GM18858 (cell line): Measurements from ENCODE around the gene LOXL1.
"Not testable (repeated sequence)": the region's sequence is repeated elsewhere in the genome, so short reads cannot be mapped to it uniquely, and the experiment has no call there.

ENCODE experiments used
- ATAC-seq: cut with Tn5 transposase; IDR thresholded peaks from one replicate; pipeline ENCODE4 v1.9.1; 2021; ENCODE audit not compliant: unreplicated experiment

The LOXL1 gene

GRCh38 chr15:73952171-73952912 is 26.1 kb downstream of the LOXL1 start:
- no peak for ATAC-seq

GRCh38 chr15:73952913-73953750 is 26.9 kb downstream of the LOXL1 start:
- ATAC-seq: no peak

GRCh38 chr15:73954188-73955145 is 28.2 kb downstream of the LOXL1 start:
- ATAC-seq: no peak

- no peak for ATAC-seq
Observed at GRCh38 chr15:73955326-73955725, 29.1 kb downstream of the LOXL1 start.

GRCh38 chr15:73955861-73956742 is 29.8 kb downstream of the LOXL1 start:
- no peak for ATAC-seq

GRCh38 chr15:73956743-73957135 is 30.5 kb downstream of the LOXL1 start:
- ATAC-seq: no peak

GRCh38 chr15:73957276-73957675 is 31.0 kb downstream of the LOXL1 start:
- ATAC-seq: no peak

GRCh38 chr15:73957785-73958184 is 31.5 kb downstream of the LOXL1 start:
- no peak for ATAC-seq

- no peak for ATAC-seq
Observed at GRCh38 chr15:73959012-73959581, 32.8 kb downstream of the LOXL1 start.

- ATAC-seq: no peak
Observed at GRCh38 chr15:73959801-73960200, 33.5 kb downstream of the LOXL1 start.

- not testable (repeated sequence) for ATAC-seq
Observed at GRCh38 chr15:73960472-73961070, 34.3 kb downstream of the LOXL1 start.

- ATAC-seq: no peak
Observed at GRCh38 chr15:73962433-73962832, 36.2 kb downstream of the LOXL1 start.

- ATAC-seq: no peak
Observed at GRCh38 chr15:73964736-73965093, 38.5 kb downstream of the LOXL1 start.

- no peak for ATAC-seq
Observed at GRCh38 chr15:73965094-73965757, 39.0 kb downstream of the LOXL1 start.

GRCh38 chr15:73965758-73966113 is 39.5 kb downstream of the LOXL1 start:
- ATAC-seq: no peak

GRCh38 chr15:73968461-73968860 is 42.2 kb downstream of the LOXL1 start:
- no peak for ATAC-seq

GRCh38 chr15:73969151-73969759 is 43.0 kb downstream of the LOXL1 start:
- ATAC-seq: no peak

- ATAC-seq: no peak
Observed at GRCh38 chr15:73972984-73973682, 46.9 kb downstream of the LOXL1 start.
